Measurements from ENCODE around the gene MUCL3.

Gene MUCL3

GRCh38 chr6:30940361-30940986 lies at the start of gene MUCL3:
Gene MUCL3 (plus strand): TSS chr6:30940973. CDS start chr6:30941000, 27 bp downstream.
- TF ChIP-seq CTCF (IDR thresholded peaks at IDR 0.05): no peak

GRCh38 chr6:30891450-30891723 lies 49.4 kb upstream of the MUCL3 start:
- no peak for TF ChIP-seq CTCF (IDR thresholded peaks at IDR 0.05)

GRCh38 chr6:30891816-30892538 lies 48.8 kb upstream of the MUCL3 start:
- TF ChIP-seq CTCF (IDR thresholded peaks at IDR 0.05): no peak

GRCh38 chr6:30893001-30893591 lies 47.7 kb upstream of the MUCL3 start:
- TF ChIP-seq CTCF (IDR thresholded peaks at IDR 0.05): no peak

- TF ChIP-seq CTCF (IDR thresholded peaks at IDR 0.05): no peak
Observed at GRCh38 chr6:30893666-30894065, 47.1 kb upstream of the MUCL3 start.

GRCh38 chr6:30894381-30894780 lies 46.4 kb upstream of the MUCL3 start:
- no peak for TF ChIP-seq CTCF (IDR thresholded peaks at IDR 0.05)

GRCh38 chr6:30894935-30895334 lies 45.8 kb upstream of the MUCL3 start:
- TF ChIP-seq CTCF (IDR thresholded peaks at IDR 0.05): no peak

Measured in LNCAP (cell line).